A673 (cell line): ENCODE measurements around the gene LMBR1. TPM values are rescaled to one million over a fixed set of nuclear protein-coding genes. Genes with fewer than 3 reads are reported as not detected.

Experiments used
- BruUV-seq: library from RNA; stranded (reverse); fragments of 400-500 nt; replicated peaks from 2 replicates; lab custom pipeline; 2021; lab: Mats Ljungman, UMichigan
- CTCF ChIA-PET: fragments of 300-600 bp; sonication (Branson Sonifier 250); formaldehyde crosslinking; loops from one replicate; lab custom pipeline; 2022; ENCODE audit warnings: antibody characterized with exemption; lab: Charles Lee
- POLR2A ChIA-PET: fragments of 300-600 bp; sonication (Branson Sonifier 250); formaldehyde crosslinking; loops from one replicate; lab custom pipeline; 2022; ENCODE audit warnings: antibody characterized with exemption; ENCODE audit not compliant: low non-redundant PET; lab: Charles Lee
- DNase-seq: peaks from one replicate; pipeline ENCODE4 v3.0.0-alpha.2; 2015; ENCODE audit warnings: low spot score
- H3K27ac ChIP-seq: fragments of 200-600 bp; sonication (generic); 2 replicates; pipeline ENCODE4 v1.5.1; 2016; ENCODE audit warnings: mixed run types, low read depth, mild to moderate bottlenecking, mixed read lengths, antibody characterized with exemption, low read length; ENCODE audit not compliant: poor library complexity, severe bottlenecking
- H3K27me3 ChIP-seq: fragments of 200-600 bp; sonication (generic); replicated peaks from 2 replicates; pipeline ENCODE4 v1.6.1; 2017; ENCODE audit warnings: mixed run types, low read depth, mild to moderate bottlenecking, mixed read lengths, antibody characterized with exemption, low read length; ENCODE audit not compliant: insufficient read depth, poor library complexity
- H3K36me3 ChIP-seq: fragments of 200-600 bp; sonication (generic); 2 replicates; pipeline ENCODE4 v1.6.1; 2016; ENCODE audit warnings: mixed run types, mild to moderate bottlenecking, mixed read lengths, antibody characterized with exemption, low read length; ENCODE audit not compliant: insufficient read depth, poor library complexity, severe bottlenecking
- H3K4me1 ChIP-seq: fragments of 200-600 bp; sonication (generic); 2 replicates; pipeline ENCODE4 v1.6.1; 2017; ENCODE audit warnings: mixed run types, mild to moderate bottlenecking, mixed read lengths, antibody characterized with exemption, low read length; ENCODE audit not compliant: insufficient read depth, poor library complexity, severe bottlenecking
- H3K4me3 ChIP-seq: fragments of 200-600 bp; sonication (generic); 2 replicates; pipeline ENCODE4 v1.5.1; 2016; ENCODE audit warnings: low read depth, mixed run types, mild to moderate bottlenecking, mixed read lengths, low read length; ENCODE audit not compliant: poor library complexity, severe bottlenecking
- H3K9me3 ChIP-seq: fragments of 200-600 bp; sonication (generic); 2 replicates; pipeline ENCODE4 v1.6.1; 2016; ENCODE audit warnings: mixed run types, low read depth, mild to moderate bottlenecking, mixed read lengths, antibody characterized with exemption, low read length; ENCODE audit not compliant: poor library complexity, severe bottlenecking
- EZH2 ChIP-seq: fragments of 200-600 bp; sonication (generic); IDR thresholded peaks from 2 replicates; pipeline ENCODE4 v1.6.1; 2017; ENCODE audit warnings: borderline replicate concordance, low read depth, mild to moderate bottlenecking, mixed read lengths, antibody characterized with exemption, low read length; ENCODE audit not compliant: poor library complexity, severe bottlenecking
- intact Hi-C: fragments of 100-400 bp; cut with micrococcal nuclease; formaldehyde crosslinking; loops from one replicate; pipeline ENCODE4 v1.10.0; 2022; ENCODE audit not compliant: unreplicated experiment
- total RNA-seq: library from RNA; stranded (reverse); gene quantifications from 2 replicates; pipeline ENCODE4 v1.2.3, GENCODE V29; 2021
- TF ChIP-seq, protein P1 (sequence below): fragments of 300-800, 200-600 bp; sonication (generic); conservative IDR thresholded peaks from 2 replicates; pipeline ENCODE4 v1.5.1; 2017; ENCODE audit warnings: low read depth, mild to moderate bottlenecking, antibody characterized with exemption, low read length, moderate library complexity, mixed read lengths

Gene LMBR1
- total RNA-seq, 1 experiment from 2014 or later, result 50.7 TPM

DNA sequence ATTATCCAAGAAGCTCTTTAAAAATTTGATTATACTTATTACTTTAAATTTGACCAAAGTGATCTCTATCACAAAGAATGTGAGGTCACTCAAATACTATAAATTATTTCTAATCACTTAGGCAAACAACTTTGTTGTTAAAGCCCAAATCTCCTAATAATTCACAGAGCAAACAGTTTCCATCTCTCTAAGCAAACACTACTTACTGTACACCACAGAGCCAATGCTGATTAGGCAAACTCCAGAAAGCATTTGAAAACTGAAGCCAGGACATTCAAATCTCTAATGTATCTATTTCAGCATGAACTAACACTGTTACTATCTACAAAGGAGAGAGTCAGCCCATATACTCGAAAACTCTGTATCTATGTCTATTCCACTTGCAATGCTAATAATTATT, 145.3 kb downstream of the LMBR1 start:
- no TSS peak for BruUV-seq
- H3K9me3 ChIP-seq, result no peaks in the 10 kb centered on the region
- no peak overlapping the region for H3K4me3 ChIP-seq
- no peaks in the 10 kb centered on the region for H3K36me3 ChIP-seq
- no peak for TF ChIP-seq EZH2
- TF ChIP-seq, protein P1, sequence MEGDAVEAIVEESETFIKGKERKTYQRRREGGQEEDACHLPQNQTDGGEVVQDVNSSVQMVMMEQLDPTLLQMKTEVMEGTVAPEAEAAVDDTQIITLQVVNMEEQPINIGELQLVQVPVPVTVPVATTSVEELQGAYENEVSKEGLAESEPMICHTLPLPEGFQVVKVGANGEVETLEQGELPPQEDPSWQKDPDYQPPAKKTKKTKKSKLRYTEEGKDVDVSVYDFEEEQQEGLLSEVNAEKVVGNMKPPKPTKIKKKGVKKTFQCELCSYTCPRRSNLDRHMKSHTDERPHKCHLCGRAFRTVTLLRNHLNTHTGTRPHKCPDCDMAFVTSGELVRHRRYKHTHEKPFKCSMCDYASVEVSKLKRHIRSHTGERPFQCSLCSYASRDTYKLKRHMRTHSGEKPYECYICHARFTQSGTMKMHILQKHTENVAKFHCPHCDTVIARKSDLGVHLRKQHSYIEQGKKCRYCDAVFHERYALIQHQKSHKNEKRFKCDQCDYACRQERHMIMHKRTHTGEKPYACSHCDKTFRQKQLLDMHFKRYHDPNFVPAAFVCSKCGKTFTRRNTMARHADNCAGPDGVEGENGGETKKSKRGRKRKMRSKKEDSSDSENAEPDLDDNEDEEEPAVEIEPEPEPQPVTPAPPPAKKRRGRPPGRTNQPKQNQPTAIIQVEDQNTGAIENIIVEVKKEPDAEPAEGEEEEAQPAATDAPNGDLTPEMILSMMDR, result no peak
- POLR2A ChIA-PET, result no interaction called here
- intact Hi-C loops, result no loop called here
- no peaks in the 10 kb centered on the region for H3K27me3 ChIP-seq
- no peak for DNase-seq
- CTCF ChIA-PET, result no interaction called here
- H3K27ac ChIP-seq, result no peak overlapping the region
- H3K4me1 ChIP-seq, result no peaks in the 10 kb centered on the region

DNA sequence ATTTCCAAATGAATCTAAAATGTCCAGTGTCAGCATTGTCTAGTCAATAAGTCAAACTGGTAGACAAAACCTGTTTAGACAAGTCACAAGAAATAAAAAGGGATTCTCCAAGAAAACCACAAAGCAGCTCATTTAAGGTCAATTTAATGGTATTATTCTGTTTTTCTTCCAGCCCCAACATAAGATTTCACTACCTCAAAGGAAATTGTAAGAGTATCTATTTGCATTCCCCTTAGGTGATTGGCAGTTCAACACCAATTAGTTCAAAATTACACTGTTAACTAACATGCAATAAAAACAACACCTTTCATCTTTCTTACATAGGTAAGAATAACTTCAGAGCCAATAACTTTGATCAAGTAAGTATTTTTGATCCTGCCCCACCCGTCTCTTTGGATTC, 146.1 kb downstream of the LMBR1 start:
- CTCF ChIA-PET, result no interaction called here
- POLR2A ChIA-PET, result no interaction called here
- Histone ChIP-seq H3K9me3 (no peaks in the 10 kb centered on the region), H3K27me3 (no peaks in the 10 kb centered on the region), H3K4me1 (no peaks in the 10 kb centered on the region), H3K4me3 (no peak overlapping the region), H3K27ac (no peak overlapping the region), H3K36me3 (no peaks in the 10 kb centered on the region)
- TF ChIP-seq, protein P1, result no peak
- no peak for TF ChIP-seq EZH2
- BruUV-seq, result no TSS peak
- no peak for DNase-seq
- intact Hi-C loops, result no loop called here

DNA sequence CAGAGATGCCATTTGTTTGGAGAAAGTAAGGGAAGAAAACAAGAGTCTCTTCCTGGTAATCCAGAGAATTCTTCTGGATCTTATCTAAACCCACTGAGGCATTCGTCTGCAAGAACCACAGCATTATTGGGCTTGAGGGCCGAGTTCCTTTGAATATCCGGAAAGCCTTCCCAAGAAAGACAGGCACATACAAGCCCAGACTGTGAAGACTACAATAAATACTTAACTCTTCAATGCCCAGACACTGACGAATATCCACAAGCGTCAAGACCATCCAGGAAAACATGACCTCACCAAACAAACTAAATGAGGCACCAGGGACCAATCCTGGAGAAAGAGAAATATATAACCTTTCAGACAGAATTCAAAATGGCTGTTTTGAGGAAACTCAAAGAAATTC, 153.4 kb downstream of the LMBR1 start:
- intact Hi-C loops, result no loop called here
- TF ChIP-seq, protein P1, result no peak
- no peak for TF ChIP-seq EZH2
- Histone ChIP-seq H3K4me3 (no peak overlapping the region), H3K36me3 (no peaks in the 10 kb centered on the region), H3K27ac (no peak overlapping the region), H3K9me3 (peaks cover under 1% of the 10 kb centered on the region), H3K27me3 (no peaks in the 10 kb centered on the region), H3K4me1 (no peaks in the 10 kb centered on the region)
- DNase-seq, result no peak
- CTCF ChIA-PET, result no interaction called here
- BruUV-seq, result no TSS peak
- POLR2A ChIA-PET, result no interaction called here
